GM12878 (cell line): Measurements from ENCODE around the gene FN1. TPM values are rescaled to one million over a fixed set of nuclear protein-coding genes. Genes with fewer than 3 reads are reported as not detected.

Source experiments
- ATAC-seq: fragments of 200-7000 bp; cut with Tn5 transposase; 3 replicates; pipeline ENCODE4 v1.9.1; 2020; ENCODE audit warnings: mild to moderate bottlenecking, moderate library complexity
- BruUV-seq: library from RNA; stranded (reverse); fragments of 400-500 nt; replicated peaks from 2 replicates; lab custom pipeline; 2021; lab: Mats Ljungman, UMichigan
- CTCF ChIA-PET: fragments of 300-600 bp; sonication (Branson Sonifier 250); formaldehyde crosslinking; extraction: SDS; loops from one replicate; lab custom pipeline; 2021; ENCODE audit warnings: inconsistent platforms; lab: Yijun Ruan, JAX
- POLR2A ChIA-PET: fragments of 350-600 bp; formaldehyde crosslinking; extraction: SDS; loops from one replicate; lab custom pipeline; 2021; ENCODE audit warnings: inconsistent platforms; lab: Charles Lee
- RAD21 ChIA-PET: fragments of 300-600 bp; sonication (Branson Sonifier 250); formaldehyde crosslinking; loops from one replicate; lab custom pipeline; 2023; ENCODE audit warnings: antibody characterized with exemption; ENCODE audit not compliant: unreplicated experiment; lab: Charles Lee
- SMC1A ChIA-PET: fragments of 300-600 bp; sonication (Branson Sonifier 250); formaldehyde crosslinking; loops from one replicate; lab custom pipeline; 2023; ENCODE audit not compliant: unreplicated experiment, uncharacterized antibody; lab: Charles Lee
- DNase-seq: peaks from one replicate; pipeline ENCODE4 v3.0.0-alpha.2; 2011; ENCODE audit warnings: low read depth, low spot score
- FAIRE-seq: peaks from 3 replicates; lab custom pipeline; 2011; peaks lifted over from hg19 to GRCh38; lab: Jason Lieb, UNC
- H2AFZ ChIP-seq: 2 replicates; pipeline ENCODE4 v1.6.0; 2011; ENCODE audit warnings: low read depth, low read length, control low read depth; ENCODE audit not compliant: control insufficient read depth
- H3K27ac ChIP-seq: 2 replicates; pipeline ENCODE4 v1.5.1; 2011; ENCODE audit warnings: control low read depth; ENCODE audit not compliant: control insufficient read depth, insufficient read depth
- H3K27me3 ChIP-seq, 2 experiments: replicated peaks in 1 of 2; 2 replicates each; pipeline versions ENCODE4 v1.6.0 to v1.6.1; 2011; ENCODE audit warnings: low read length in 1 of 2; ENCODE audit not compliant: control insufficient read depth in 2 of 2, insufficient read depth in 2 of 2
- H3K36me3 ChIP-seq, 2 experiments: 2 replicates each; pipeline ENCODE4 v1.5.1; 2011; ENCODE audit warnings: low read length in 1 of 2; ENCODE audit not compliant: control insufficient read depth in 2 of 2, insufficient read depth in 2 of 2
- H3K4me1 ChIP-seq: 2 replicates; pipeline ENCODE4 v1.6.1; 2011; ENCODE audit warnings: mild to moderate bottlenecking, low read length, moderate library complexity, mixed read lengths; ENCODE audit not compliant: control insufficient read depth, insufficient read depth
- H3K4me2 ChIP-seq: 2 replicates; pipeline ENCODE4 v1.6.0; 2011; ENCODE audit warnings: control low read depth; ENCODE audit not compliant: control insufficient read depth, insufficient read depth
- H3K4me3 ChIP-seq: fragments of 200-600 bp; sonication (generic); 2 replicates; pipeline ENCODE4 v1.5.1; 2016
- H3K79me2 ChIP-seq: 2 replicates; pipeline ENCODE4 v1.6.0; 2011; ENCODE audit warnings: low read length; ENCODE audit not compliant: control insufficient read depth, insufficient read depth
- H3K9ac ChIP-seq: 2 replicates; pipeline ENCODE4 v1.8.0; 2011; ENCODE audit warnings: low read length, control low read depth, mixed read lengths; ENCODE audit not compliant: control insufficient read depth, insufficient read depth
- H3K9me3 ChIP-seq: replicated peaks from 3 replicates; pipeline ENCODE4 v1.5.1; 2011; ENCODE audit warnings: mild to moderate bottlenecking, low read length; ENCODE audit not compliant: control insufficient read depth, insufficient read depth
- H4K20me1 ChIP-seq: 2 replicates; pipeline ENCODE4 v1.6.0; 2011; ENCODE audit not compliant: control insufficient read depth, insufficient read depth
- BMI1 ChIP-seq: fragments of 450-650 bp; IDR thresholded peaks from 2 replicates; pipeline ENCODE4 v1.6.1; 2016; ENCODE audit warnings: mild to moderate bottlenecking, moderate library complexity, borderline replicate concordance
- DPF2 ChIP-seq: fragments of 450-650 bp; IDR thresholded peaks from 2 replicates; pipeline ENCODE4 v1.6.1; 2017; ENCODE audit warnings: mild to moderate bottlenecking
- EED ChIP-seq: sonication (generic); IDR thresholded peaks from 2 replicates; pipeline ENCODE4 v1.6.1; 2016; ENCODE audit warnings: antibody characterized with exemption, low read depth
- EGR1 ChIP-seq, 2 experiments: IDR thresholded peaks; 1 replicate in 1 of 2; 2 replicates in 1 of 2; pipeline ENCODE4 v1.6.1; 2011 to 2012; ENCODE audit warnings: low read depth in 2 of 2, low read length in 2 of 2, borderline replicate concordance in 1 of 2, mild to moderate bottlenecking in 1 of 2, moderate library complexity in 1 of 2
- GATAD2B ChIP-seq: fragments of 450-650 bp; conservative IDR thresholded peaks from 2 replicates; pipeline ENCODE4 v1.6.1; 2017; ENCODE audit warnings: low read depth, mild to moderate bottlenecking, moderate library complexity
- KAT2A ChIP-seq: conservative IDR thresholded peaks from 2 replicates; pipeline ENCODE4 v1.6.1; 2011; ENCODE audit warnings: low read depth, low read length; ENCODE audit not compliant: control insufficient read depth
- MEF2B ChIP-seq: fragments of 450-650 bp; IDR thresholded peaks from 2 replicates; pipeline ENCODE4 v1.6.1; 2018; ENCODE audit warnings: mild to moderate bottlenecking, moderate library complexity; ENCODE audit not compliant: partially characterized antibody, poor library complexity, severe bottlenecking
- MYC ChIP-seq: IDR thresholded peaks from 2 replicates; pipeline ENCODE4 v1.6.1; 2011; ENCODE audit warnings: mild to moderate bottlenecking, low read length, moderate library complexity, inconsistent platforms; ENCODE audit not compliant: insufficient read depth, insufficient replicate concordance, insufficient read length, severe bottlenecking
- NRF1 ChIP-seq: conservative IDR thresholded peaks from 2 replicates; pipeline ENCODE4 v1.6.1; 2011; ENCODE audit warnings: mild to moderate bottlenecking, low read depth, low read length, improper control_type of control experiment
- POU2F2 ChIP-seq: IDR thresholded peaks from 3 replicates; pipeline ENCODE4 v1.6.1; 2011; ENCODE audit warnings: low read depth, mild to moderate bottlenecking, low read length, borderline replicate concordance
- RAD51 ChIP-seq: fragments of 450-650 bp; IDR thresholded peaks from 2 replicates; pipeline ENCODE4 v1.6.1; 2016; ENCODE audit warnings: moderate library complexity, mild to moderate bottlenecking, inconsistent platforms
- RB1 ChIP-seq: fragments of 450-650 bp; formaldehyde crosslinking; IDR thresholded peaks from 2 replicates; pipeline ENCODE4 v1.6.1; 2017; ENCODE audit warnings: mild to moderate bottlenecking, borderline replicate concordance
- SMAD1 ChIP-seq: fragments of 450-650 bp; IDR thresholded peaks from 2 replicates; pipeline ENCODE4 v1.6.1; 2018; ENCODE audit warnings: mild to moderate bottlenecking, low read depth; ENCODE audit not compliant: partially characterized antibody
- SMC3 ChIP-seq: IDR thresholded peaks from 2 replicates; pipeline ENCODE4 v1.6.1; 2011; ENCODE audit warnings: low read length, improper control_type of control experiment, borderline replicate concordance
- SPI1 ChIP-seq: IDR thresholded peaks from 2 replicates; pipeline ENCODE4 v1.6.1; 2011; ENCODE audit warnings: low read depth, mild to moderate bottlenecking, low read length, moderate library complexity, borderline replicate concordance; ENCODE audit not compliant: insufficient read depth
- SUPT20H ChIP-seq: IDR thresholded peaks from 2 replicates; pipeline ENCODE4 v1.6.1; 2011; ENCODE audit warnings: low read depth, mild to moderate bottlenecking, low read length, moderate library complexity, borderline replicate concordance; ENCODE audit not compliant: control insufficient read depth
- TBL1XR1 ChIP-seq: IDR thresholded peaks from 2 replicates; pipeline ENCODE4 v1.6.1; 2012; ENCODE audit warnings: low read depth, low read length, improper control_type of control experiment
- YY1 ChIP-seq: IDR thresholded peaks from 2 replicates; pipeline ENCODE4 v1.6.1; 2011; ENCODE audit warnings: low read depth, mild to moderate bottlenecking, low read length
- WGBS: methylation state at CpG from one replicate; pipeline ENCODE4 v1.1.6; 2016; ENCODE audit warnings: low lambda C conversion rate; ENCODE audit not compliant: insufficient replicate concordance, insufficient coverage; ENCODE audit errors: missing lambda C conversion rate; 5-methylcytosine and 5-hydroxymethylcytosine counted together
- in situ Hi-C: fragments of 300-500 bp; cut with MboI; formaldehyde crosslinking; loops from 9 replicates; pipeline ENCODE4 v1.14.3; 2018; ENCODE audit warnings: mixed read lengths
- intact Hi-C: fragments of 100-400 bp; cut with micrococcal nuclease; formaldehyde crosslinking; loops from one replicate; pipeline ENCODE4 v1.14.2; 2022; ENCODE audit not compliant: unreplicated experiment
- polyA plus RNA-seq, 11 experiments: library from polyadenylated mRNA; depleted of rRNA in 4 of 11; unstranded in 6 of 11; stranded (reverse) in 5 of 11; fragments of >200 nt; fragmentation: Nextera tagmentation in 4 of 11; fragmentation: Illumina TruSeq in 1 of 11; extraction: Ambion mirVana in 4 of 11; extraction: Trizol in 1 of 11; gene quantifications; 1 replicate in 1 of 11; 2 replicates in 10 of 11; pipeline versions ENCODE4 v1.2.1 to v1.2.3, GENCODE V29; 2011 to 2016; ENCODE audit warnings: inconsistent platforms in 2 of 11, missing spikeins in 2 of 11, low read depth in 1 of 11
- total RNA-seq, 4 experiments: library from RNA; depleted of rRNA in 3 of 4; stranded (reverse); fragments of >200 nt in 3 of 4; fragmentation: Illumina TruSeq in 1 of 4; extraction: Trizol in 1 of 4; gene quantifications; 2 replicates each; pipeline versions ENCODE4 v1.2.1 to v1.2.3, GENCODE V29; 2013 to 2021
- TF ChIP-seq, protein P1 (sequence below): IDR thresholded peaks from 2 replicates; pipeline ENCODE4 v1.6.1; 2012; ENCODE audit warnings: low read length, inconsistent platforms
- TF ChIP-seq, protein P2 (sequence below): fragments of 450-650 bp; formaldehyde crosslinking; IDR thresholded peaks from 2 replicates; pipeline ENCODE4 v1.5.0; 2022; ENCODE audit warnings: mild to moderate bottlenecking, missing genetic modification characterization

Gene FN1
- total and polyA plus RNA-seq, 10 of the 15 experiments (the other 5 are each of a cell fraction or from before 2014, with no cell fraction given): 0.60 to 9.4 (median 1.5) TPM

DNA sequence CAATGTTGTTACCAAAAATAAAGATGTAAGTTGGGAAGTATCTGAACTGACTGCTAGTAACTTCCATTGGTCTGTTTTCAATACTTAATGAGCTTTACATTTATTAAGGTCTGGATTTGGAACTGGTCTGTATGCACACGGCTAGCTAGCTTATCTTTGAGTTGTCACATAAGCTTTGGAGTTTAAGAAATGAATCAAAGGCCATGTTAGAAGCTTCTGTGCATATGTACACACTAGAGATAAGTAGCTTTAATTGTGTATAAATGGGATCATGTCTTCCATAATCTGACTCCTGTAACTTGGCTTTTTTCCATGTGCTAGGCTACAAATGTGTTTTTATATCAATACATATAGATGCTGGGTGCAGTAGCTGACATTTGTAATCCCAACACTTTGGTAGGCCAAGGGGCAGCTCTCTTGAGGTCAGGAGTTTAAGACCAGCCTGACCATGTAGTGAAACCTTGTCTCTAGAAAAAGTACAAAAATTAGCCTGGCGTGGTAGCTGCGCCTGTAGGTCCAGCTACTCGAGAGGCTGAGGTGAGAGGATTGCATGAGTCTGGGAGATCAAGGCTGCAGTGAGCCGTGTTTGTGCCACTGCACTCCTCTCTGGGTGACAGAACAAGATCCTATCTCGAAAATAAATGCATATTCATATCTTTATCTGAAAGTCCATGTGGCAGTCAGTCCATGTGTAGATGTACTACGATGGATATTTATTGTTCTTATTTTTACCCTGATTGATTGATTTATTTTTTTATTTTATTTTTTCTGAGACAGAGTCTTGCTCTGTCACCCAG lies 96.8 kb downstream of the FN1 start:
- Histone ChIP-seq H3K9me3 (no peaks in the 10 kb centered on the region), H4K20me1 (no peaks in the 10 kb centered on the region), H3K27ac (no peak overlapping the region), H3K27me3 (no peaks in the 10 kb centered on the region), H3K4me2 (no peak overlapping the region), H3K36me3 (peaks cover 1 to 54% of the 10 kb centered on the region in 2 experiments), H2AFZ (no peak overlapping the region)
- in situ Hi-C loops: no loop called here
- ATAC-seq (no peak), FAIRE-seq (no peak), DNase-seq (no peak)
- POLR2A ChIA-PET: no interaction called here
- CTCF ChIA-PET: interaction anchor here (0.7 to 1.3 kb wide), 2 partner anchors 26 to 68 kb away, joined by 3 to 4 read pairs; no protein-coding TSS in a partner anchor
- no TSS peak for BruUV-seq
- RAD21 ChIA-PET: interaction anchor here (0.6 kb wide), 1 partner anchor 10 kb away, joined by 3 read pairs; no protein-coding TSS in a partner anchor
- 98% methylated on average over 7 of the region's 7 CpGs for WGBS
- no peak for TF ChIP-seq SMC3
- TF ChIP-seq POU2F2: no peak
- no peak for TF ChIP-seq NRF1
- TF ChIP-seq RB1: no peak
- TF ChIP-seq, protein P1, sequence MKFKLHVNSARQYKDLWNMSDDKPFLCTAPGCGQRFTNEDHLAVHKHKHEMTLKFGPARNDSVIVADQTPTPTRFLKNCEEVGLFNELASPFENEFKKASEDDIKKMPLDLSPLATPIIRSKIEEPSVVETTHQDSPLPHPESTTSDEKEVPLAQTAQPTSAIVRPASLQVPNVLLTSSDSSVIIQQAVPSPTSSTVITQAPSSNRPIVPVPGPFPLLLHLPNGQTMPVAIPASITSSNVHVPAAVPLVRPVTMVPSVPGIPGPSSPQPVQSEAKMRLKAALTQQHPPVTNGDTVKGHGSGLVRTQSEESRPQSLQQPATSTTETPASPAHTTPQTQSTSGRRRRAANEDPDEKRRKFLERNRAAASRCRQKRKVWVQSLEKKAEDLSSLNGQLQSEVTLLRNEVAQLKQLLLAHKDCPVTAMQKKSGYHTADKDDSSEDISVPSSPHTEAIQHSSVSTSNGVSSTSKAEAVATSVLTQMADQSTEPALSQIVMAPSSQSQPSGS: no peak
- no peak for TF ChIP-seq BMI1
- no peak for TF ChIP-seq MEF2B
- no peak for TF ChIP-seq RAD51
- TF ChIP-seq, protein P2, sequence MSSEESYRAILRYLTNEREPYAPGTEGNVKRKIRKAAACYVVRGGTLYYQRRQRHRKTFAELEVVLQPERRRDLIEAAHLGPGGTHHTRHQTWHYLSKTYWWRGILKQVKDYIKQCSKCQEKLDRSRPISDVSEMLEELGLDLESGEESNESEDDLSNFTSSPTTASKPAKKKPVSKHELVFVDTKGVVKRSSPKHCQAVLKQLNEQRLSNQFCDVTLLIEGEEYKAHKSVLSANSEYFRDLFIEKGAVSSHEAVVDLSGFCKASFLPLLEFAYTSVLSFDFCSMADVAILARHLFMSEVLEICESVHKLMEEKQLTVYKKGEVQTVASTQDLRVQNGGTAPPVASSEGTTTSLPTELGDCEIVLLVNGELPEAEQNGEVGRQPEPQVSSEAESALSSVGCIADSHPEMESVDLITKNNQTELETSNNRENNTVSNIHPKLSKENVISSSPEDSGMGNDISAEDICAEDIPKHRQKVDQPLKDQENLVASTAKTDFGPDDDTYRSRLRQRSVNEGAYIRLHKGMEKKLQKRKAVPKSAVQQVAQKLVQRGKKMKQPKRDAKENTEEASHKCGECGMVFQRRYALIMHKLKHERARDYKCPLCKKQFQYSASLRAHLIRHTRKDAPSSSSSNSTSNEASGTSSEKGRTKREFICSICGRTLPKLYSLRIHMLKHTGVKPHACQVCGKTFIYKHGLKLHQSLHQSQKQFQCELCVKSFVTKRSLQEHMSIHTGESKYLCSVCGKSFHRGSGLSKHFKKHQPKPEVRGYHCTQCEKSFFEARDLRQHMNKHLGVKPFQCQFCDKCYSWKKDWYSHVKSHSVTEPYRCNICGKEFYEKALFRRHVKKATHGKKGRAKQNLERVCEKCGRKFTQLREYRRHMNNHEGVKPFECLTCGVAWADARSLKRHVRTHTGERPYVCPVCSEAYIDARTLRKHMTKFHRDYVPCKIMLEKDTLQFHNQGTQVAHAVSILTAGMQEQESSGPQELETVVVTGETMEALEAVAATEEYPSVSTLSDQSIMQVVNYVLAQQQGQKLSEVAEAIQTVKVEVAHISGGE (CRISPR knock-in tag): no peak
- TF ChIP-seq TBL1XR1: no peak
- no peak for TF ChIP-seq SUPT20H
- TF ChIP-seq SMAD1: no peak
- no peak for TF ChIP-seq YY1
- no peak for TF ChIP-seq GATAD2B
- TF ChIP-seq EED: no peak
- TF ChIP-seq MYC: no peak
- TF ChIP-seq EGR1 (IDR thresholded peaks at IDR 0.05; ENCODE audit: borderline replicate concordance in 1 of 2, low read depth in 2 of 2, low read length in 2 of 2): no peak
- TF ChIP-seq SPI1: no peak
- no peak for TF ChIP-seq KAT2A
- no peak for TF ChIP-seq DPF2
- TF ChIP-seq, all 136 proteins: peak for 0
- Histone ChIP-seq H3K9ac (no peak overlapping the region), H3K4me1 (no peaks in the 10 kb centered on the region), H3K4me3 (no peak overlapping the region), H3K79me2 (peaks cover 2% of the 10 kb centered on the region)
- SMC1A ChIA-PET: interaction anchor here (1.0 to 1.5 kb wide), 4 partner anchors 8 to 66 kb away, joined by 3 read pairs; no protein-coding TSS in a partner anchor
- intact Hi-C loops: no loop called here
